Peyer's patch (tissue), 4 donors: ENCODE measurements around the gene AMDHD1. TPM values are rescaled to one million over a fixed set of nuclear protein-coding genes. Genes with fewer than 3 reads are reported as not detected.
A peak's percentile ranks its signal among the peaks of the same experiment; 100 is the strongest.

Source experiments
- DNase-seq, 3 donors: peaks; one replicate each; pipeline ENCODE4 v3.0.0-alpha.2; 2017 to 2019
- H3K27ac ChIP-seq, 4 donors: fragments of 200-600 bp; sonication (generic); one replicate each; pipeline ENCODE4 v1.5.1; 2016 to 2019
- H3K27me3 ChIP-seq, 2 donors: fragments of 200-600 bp; sonication (generic); one replicate each; pipeline ENCODE4 v1.5.1; 2019
- H3K36me3 ChIP-seq, 3 donors: fragments of 200-600 bp; sonication (generic); one replicate each; pipeline ENCODE4 v1.5.1; 2016 to 2019
- H3K4me1 ChIP-seq, 4 donors: fragments of 200-600 bp; sonication (generic); one replicate each; pipeline ENCODE4 v1.5.1; 2016 to 2019
- H3K4me3 ChIP-seq, 4 donors: fragments of 200-600 bp; sonication (generic); 1 replicate in 3 of 4; 2 replicates in 1 of 4; pipeline ENCODE4 v1.5.1; 2016 to 2019; ENCODE audit warnings: mild to moderate bottlenecking in 1 of 4
- H3K9me3 ChIP-seq, 4 donors: fragments of 200-600 bp; sonication (generic); one replicate each; pipeline ENCODE4 v1.5.1; 2016 to 2019; ENCODE audit warnings: mild to moderate bottlenecking in 1 of 4
- POLR2A ChIP-seq, 2 donors: fragments of 450-650 bp; IDR thresholded peaks; one replicate each; pipeline ENCODE4 v1.5.1; 2017; ENCODE audit warnings: antibody characterized with exemption in 2 of 2, mild to moderate bottlenecking in 2 of 2, moderate library complexity in 2 of 2
- total RNA-seq, 4 donors: library from RNA; depleted of rRNA; stranded (reverse); fragments of >200 nt; gene quantifications; one replicate each; pipeline ENCODE4 v1.1.0, GENCODE V29; 2016
- TF ChIP-seq, protein P1 (sequence below), 6 experiments: fragments of 450-650 bp in 4 of 6; fragments of 200-600 bp in 2 of 6; sonication (generic) in 1 of 6; IDR thresholded peaks; one replicate each; pipeline ENCODE4 v1.5.1; 2017 to 2019; ENCODE audit warnings: antibody characterized with exemption in 6 of 6, mild to moderate bottlenecking in 3 of 6, moderate library complexity in 1 of 6

Gene AMDHD1, protein sequence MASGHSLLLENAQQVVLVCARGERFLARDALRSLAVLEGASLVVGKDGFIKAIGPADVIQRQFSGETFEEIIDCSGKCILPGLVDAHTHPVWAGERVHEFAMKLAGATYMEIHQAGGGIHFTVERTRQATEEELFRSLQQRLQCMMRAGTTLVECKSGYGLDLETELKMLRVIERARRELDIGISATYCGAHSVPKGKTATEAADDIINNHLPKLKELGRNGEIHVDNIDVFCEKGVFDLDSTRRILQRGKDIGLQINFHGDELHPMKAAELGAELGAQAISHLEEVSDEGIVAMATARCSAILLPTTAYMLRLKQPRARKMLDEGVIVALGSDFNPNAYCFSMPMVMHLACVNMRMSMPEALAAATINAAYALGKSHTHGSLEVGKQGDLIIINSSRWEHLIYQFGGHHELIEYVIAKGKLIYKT
- 1 to 10 TPM in 3 of 4 donors, not detected in 1; 1.7 to 3.5 (median 2.5) TPM for total RNA-seq

DNA sequence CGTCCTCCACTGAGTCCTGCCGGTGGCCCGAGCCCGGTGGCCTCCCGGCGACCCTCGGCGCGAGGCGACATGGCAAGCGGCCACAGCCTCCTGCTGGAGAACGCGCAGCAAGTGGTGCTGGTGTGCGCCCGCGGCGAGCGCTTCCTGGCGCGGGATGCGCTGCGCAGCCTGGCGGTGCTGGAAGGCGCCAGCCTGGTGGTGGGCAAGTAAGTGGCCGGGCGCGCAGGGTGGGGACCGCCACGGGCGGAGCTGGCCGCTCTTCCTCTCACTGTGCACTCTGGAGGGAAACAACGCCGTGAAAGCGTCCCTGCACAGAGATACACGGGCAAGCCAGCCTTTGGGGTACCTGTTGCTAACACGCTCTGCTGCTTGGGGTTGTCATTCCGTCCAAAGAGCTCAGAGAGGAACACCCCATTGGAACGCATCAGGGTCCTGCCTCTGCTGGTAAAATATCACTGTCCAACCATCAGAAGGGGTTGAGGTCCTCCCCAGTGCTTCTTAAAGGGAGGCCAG is at the start of gene AMDHD1:
Gene AMDHD1 (plus strand): TSS at position 2 of the 513 bp plus-strand sequence. CDS start 68 bp downstream, at position 70.
- no peak for TF ChIP-seq POLR2A (IDR thresholded peaks at IDR 0.05)
- TF ChIP-seq, protein P1, sequence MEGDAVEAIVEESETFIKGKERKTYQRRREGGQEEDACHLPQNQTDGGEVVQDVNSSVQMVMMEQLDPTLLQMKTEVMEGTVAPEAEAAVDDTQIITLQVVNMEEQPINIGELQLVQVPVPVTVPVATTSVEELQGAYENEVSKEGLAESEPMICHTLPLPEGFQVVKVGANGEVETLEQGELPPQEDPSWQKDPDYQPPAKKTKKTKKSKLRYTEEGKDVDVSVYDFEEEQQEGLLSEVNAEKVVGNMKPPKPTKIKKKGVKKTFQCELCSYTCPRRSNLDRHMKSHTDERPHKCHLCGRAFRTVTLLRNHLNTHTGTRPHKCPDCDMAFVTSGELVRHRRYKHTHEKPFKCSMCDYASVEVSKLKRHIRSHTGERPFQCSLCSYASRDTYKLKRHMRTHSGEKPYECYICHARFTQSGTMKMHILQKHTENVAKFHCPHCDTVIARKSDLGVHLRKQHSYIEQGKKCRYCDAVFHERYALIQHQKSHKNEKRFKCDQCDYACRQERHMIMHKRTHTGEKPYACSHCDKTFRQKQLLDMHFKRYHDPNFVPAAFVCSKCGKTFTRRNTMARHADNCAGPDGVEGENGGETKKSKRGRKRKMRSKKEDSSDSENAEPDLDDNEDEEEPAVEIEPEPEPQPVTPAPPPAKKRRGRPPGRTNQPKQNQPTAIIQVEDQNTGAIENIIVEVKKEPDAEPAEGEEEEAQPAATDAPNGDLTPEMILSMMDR (IDR thresholded peaks at IDR 0.05) = peak in 3 of 6 experiments; percentile 11 to 24 (median 22)
- H3K4me3 ChIP-seq = peak within 1 kb of the TSS; percentile 71 to 97 (median 86)
- peaks cover 0 to 5% (median 0%) of the 10 kb centered on the region in 4 donors for H3K4me1 ChIP-seq
- no peaks in the 10 kb centered on the region for H3K9me3 ChIP-seq
- H3K36me3 ChIP-seq = no peaks in the 10 kb centered on the region
- H3K27ac ChIP-seq = peak within 1 kb of the TSS; percentile 72 to 91 (median 78)
- DNase-seq = peak in 2 of 3 donors; percentile 53 to 70
- H3K27me3 ChIP-seq = no peaks in the 10 kb centered on the region

DNA sequence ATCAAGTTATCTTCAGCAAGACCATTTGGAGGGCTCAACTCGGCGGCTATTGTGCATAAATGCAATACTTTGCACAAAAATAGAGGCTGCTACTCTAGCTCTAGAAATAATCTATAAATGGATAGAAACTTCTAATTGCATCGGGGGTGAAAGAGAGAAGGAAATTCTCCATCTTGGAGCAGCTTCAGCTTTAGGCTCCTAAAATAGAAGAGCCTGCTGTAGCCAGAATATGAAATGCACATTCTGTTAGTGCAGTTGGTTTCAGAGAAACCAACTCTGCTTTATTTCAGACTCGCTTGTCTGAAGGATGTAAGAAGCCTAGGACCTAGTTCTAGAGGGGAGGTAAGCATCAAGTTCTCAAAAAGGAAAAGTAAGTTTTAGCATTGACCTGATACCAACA is 46.3 kb upstream of the AMDHD1 start:
- Histone ChIP-seq H3K4me3 (no peak overlapping the region), H3K4me1 (no peaks in the 10 kb centered on the region), H3K27me3 (no peaks in the 10 kb centered on the region), H3K36me3 (no peaks in the 10 kb centered on the region), H3K9me3 (no peaks in the 10 kb centered on the region), H3K27ac (no peak overlapping the region)
- TF ChIP-seq POLR2A (IDR thresholded peaks at IDR 0.05) = no peak
- TF ChIP-seq, protein P1 (IDR thresholded peaks at IDR 0.05) = no peak
- no peak for DNase-seq

DNA sequence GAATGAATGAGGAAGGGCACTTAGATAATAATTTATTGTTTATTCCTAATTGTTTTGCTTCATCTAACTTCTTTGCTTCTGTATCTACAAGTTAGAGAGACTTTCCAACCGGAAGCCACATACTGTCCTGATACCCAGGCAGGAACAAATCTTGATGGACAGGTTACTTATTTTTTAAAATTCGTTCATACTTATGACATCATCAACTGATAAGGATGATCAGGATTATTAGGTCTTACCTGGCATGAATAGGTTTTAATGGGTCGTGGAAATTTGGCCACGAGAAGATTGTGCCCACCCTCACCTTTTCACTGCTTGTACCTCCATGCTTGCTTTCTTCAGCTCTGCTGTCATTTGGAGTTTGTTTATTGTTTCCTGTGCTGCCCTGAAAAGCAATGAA is 45.0 kb upstream of the AMDHD1 start:
- Histone ChIP-seq H3K4me1 (no peaks in the 10 kb centered on the region), H3K27ac (no peak overlapping the region), H3K4me3 (no peak overlapping the region), H3K27me3 (no peaks in the 10 kb centered on the region), H3K9me3 (no peaks in the 10 kb centered on the region), H3K36me3 (no peaks in the 10 kb centered on the region)
- TF ChIP-seq POLR2A (IDR thresholded peaks at IDR 0.05) = no peak
- TF ChIP-seq, protein P1 (IDR thresholded peaks at IDR 0.05) = no peak
- DNase-seq = no peak

DNA sequence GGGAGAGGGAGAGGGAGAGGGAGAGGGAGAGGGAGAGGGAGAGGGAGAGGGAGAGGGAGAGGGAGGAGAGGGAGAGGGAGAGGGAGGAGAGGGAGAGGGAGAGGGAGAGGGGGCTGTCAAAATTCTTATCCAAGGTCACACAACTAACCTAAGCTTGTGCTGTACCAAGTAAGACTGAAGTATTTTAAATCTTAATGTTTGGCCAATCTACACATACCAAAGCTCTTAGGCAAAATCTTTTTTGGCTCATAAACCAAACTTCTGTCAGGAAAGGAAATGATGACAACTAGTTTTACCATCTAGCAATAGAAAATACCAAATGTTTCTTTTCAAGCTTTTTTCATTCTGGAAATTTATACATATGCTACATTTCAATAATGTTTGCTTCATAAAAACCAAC is 34.6 kb upstream of the AMDHD1 start:
- DNase-seq = no peak
- no peaks in the 10 kb centered on the region for H3K27me3 ChIP-seq
- TF ChIP-seq, protein P1 (IDR thresholded peaks at IDR 0.05) = no peak
- no peak for TF ChIP-seq POLR2A (IDR thresholded peaks at IDR 0.05)
- no peak overlapping the region for H3K27ac ChIP-seq
- H3K4me1 ChIP-seq = no peaks in the 10 kb centered on the region
- no peaks in the 10 kb centered on the region for H3K36me3 ChIP-seq
- no peak overlapping the region for H3K4me3 ChIP-seq
- no peaks in the 10 kb centered on the region for H3K9me3 ChIP-seq

DNA sequence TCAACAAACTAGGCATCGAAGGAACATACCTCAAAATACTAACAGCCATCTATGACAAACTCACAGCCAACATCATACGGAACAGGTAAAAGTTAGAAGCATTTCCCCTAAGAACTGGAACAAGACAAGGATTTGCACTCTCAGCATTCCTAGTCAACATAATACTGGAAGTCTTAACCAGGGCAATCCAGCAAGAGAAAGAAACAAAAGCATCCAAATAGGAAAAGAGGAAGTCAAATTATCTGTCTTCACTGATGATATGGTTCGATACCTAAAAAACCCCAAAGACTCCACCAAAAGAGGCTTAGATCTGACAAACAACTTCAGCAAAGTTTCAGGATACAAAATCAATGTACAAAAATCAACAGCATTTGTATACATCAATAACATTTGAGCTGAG is 33.3 kb upstream of the AMDHD1 start:
- Histone ChIP-seq H3K27ac (no peak overlapping the region), H3K27me3 (no peaks in the 10 kb centered on the region), H3K36me3 (no peaks in the 10 kb centered on the region), H3K4me1 (no peaks in the 10 kb centered on the region), H3K9me3 (no peaks in the 10 kb centered on the region), H3K4me3 (no peak overlapping the region)
- no peak for DNase-seq
- TF ChIP-seq POLR2A (IDR thresholded peaks at IDR 0.05) = no peak
- TF ChIP-seq, protein P1 (IDR thresholded peaks at IDR 0.05) = no peak
